Frontal cortex (tissue), 4 donors: ENCODE data around the gene AFAP1. TPM values are rescaled to one million over a fixed set of nuclear protein-coding genes. Genes with fewer than 3 reads are reported as not detected.
"Not testable (repeated sequence)": the region's sequence is repeated elsewhere in the genome, so short reads cannot be mapped to it uniquely, and the experiment has no call there.

ENCODE experiments used
- DNase-seq, 2 donors: peaks; one replicate each; pipeline ENCODE4 v3.0.0; 2012; ENCODE audit warnings: low spot score in 2 of 2
- FAIRE-seq: peaks from 2 replicates; lab custom pipeline; 2012; peaks lifted over from hg19 to GRCh38; lab: Jason Lieb, UNC
- total RNA-seq: library from RNA; depleted of rRNA; stranded (reverse); fragments of >200 nt; gene quantifications from one replicate; pipeline ENCODE4 v1.2.3, GENCODE V29; 2014
- donor health status: control.
- donor health status: control.
- donor health status: control.

The AFAP1 gene
- total RNA-seq, 1 donor from 2014 or later: 45.2 TPM

GRCh38 chr4:7926822-7927221, 12.8 kb downstream of the AFAP1 start:
- FAIRE-seq (no peak), DNase-seq (no peak)

- DNase-seq (no peak), FAIRE-seq (no peak)
These were observed 15.1 kb downstream of the AFAP1 start for GRCh38 chr4:7924570-7924969.

- DNase-seq (no peak), FAIRE-seq (no peak)
These were observed 15.5 kb downstream of the AFAP1 start for GRCh38 chr4:7924163-7924562.

- FAIRE-seq (no peak), DNase-seq (no peak)
These were observed 17.2 kb downstream of the AFAP1 start for GRCh38 chr4:7922466-7922865.

- no peak for FAIRE-seq
- DNase-seq: no peak
These were observed 20.7 kb downstream of the AFAP1 start for GRCh38 chr4:7918981-7919380.

GRCh38 chr4:7918187-7918586, 21.5 kb downstream of the AFAP1 start:
- DNase-seq, FAIRE-seq: not testable (repeated sequence)

- DNase-seq (no peak), FAIRE-seq (no peak)
These were observed 22.0 kb downstream of the AFAP1 start for GRCh38 chr4:7917669-7918068.

- no peak for FAIRE-seq
These were observed 23.8 kb downstream of the AFAP1 start for GRCh38 chr4:7915875-7916242.

GRCh38 chr4:7912826-7913225, 26.8 kb downstream of the AFAP1 start:
- no peak for DNase-seq

More at GRCh38 chr4:7915875-7916242, 23.8 kb downstream of the AFAP1 start:
- DNase-seq: no peak

GRCh38 chr4:7910952-7911578, 28.6 kb downstream of the AFAP1 start:
- no peak for DNase-seq
- FAIRE-seq: no peak

More at GRCh38 chr4:7912826-7913225, 26.8 kb downstream of the AFAP1 start:
- FAIRE-seq: no peak

GRCh38 chr4:7910263-7910896, 29.3 kb downstream of the AFAP1 start:
- no peak for FAIRE-seq
- DNase-seq: no peak

- FAIRE-seq (no peak), DNase-seq (no peak)
These were observed 30.0 kb downstream of the AFAP1 start for GRCh38 chr4:7909463-7910262.

- FAIRE-seq (no peak), DNase-seq (no peak)
These were observed 31.0 kb downstream of the AFAP1 start for GRCh38 chr4:7908668-7909067.

- DNase-seq (no peak), FAIRE-seq (no peak)
These were observed 32.5 kb downstream of the AFAP1 start for GRCh38 chr4:7907142-7907541.

GRCh38 chr4:7906171-7906701, 33.4 kb downstream of the AFAP1 start:
- no peak for DNase-seq
- no peak for FAIRE-seq

- FAIRE-seq (no peak), DNase-seq (no peak)
These were observed 34.4 kb downstream of the AFAP1 start for GRCh38 chr4:7904952-7905915.

GRCh38 chr4:7903791-7904516, 35.7 kb downstream of the AFAP1 start:
- DNase-seq: no peak
- no peak for FAIRE-seq

- no peak for DNase-seq
- FAIRE-seq: no peak
These were observed 36.8 kb downstream of the AFAP1 start for GRCh38 chr4:7902826-7903225.

GRCh38 chr4:7902101-7902553, 37.5 kb downstream of the AFAP1 start:
- DNase-seq (no peak), FAIRE-seq (no peak)
